Endothelial cell of umbilical vein (primary cell): ENCODE measurements around the gene ZNG1F. TPM values are rescaled to one million over a fixed set of nuclear protein-coding genes. Genes with fewer than 3 reads are reported as not detected.
"Not testable (repeated sequence)": the region's sequence is repeated elsewhere in the genome, so short reads cannot be mapped to it uniquely, and the experiment has no call there.

Experiments used
- BruUV-seq: library from RNA; stranded (reverse); fragments of 400-500 nt; replicated peaks from 2 replicates; lab custom pipeline; 2021; lab: Mats Ljungman, UMichigan
- CTCF ChIA-PET: fragments of 300-600, 350-600 bp; sonication (Branson Sonifier 250); formaldehyde crosslinking; loops from one replicate; lab custom pipeline; 2021; ENCODE audit warnings: antibody characterized with exemption, inconsistent platforms; lab: Charles Lee
- POLR2A ChIA-PET: fragments of 300-600, 350-600 bp; sonication (Branson Sonifier 250); formaldehyde crosslinking; loops from one replicate; lab custom pipeline; 2021; ENCODE audit warnings: antibody characterized with exemption, inconsistent platforms; lab: Charles Lee
- DNase-seq: peaks from one replicate; pipeline ENCODE4 v3.0.0-alpha.2; 2011; ENCODE audit warnings: low read depth, low spot score
- FAIRE-seq: peaks from 2 replicates; lab custom pipeline; 2011; peaks lifted over from hg19 to GRCh38; lab: Jason Lieb, UNC
- H2AFZ ChIP-seq: 2 replicates; pipeline ENCODE4 v1.6.0; 2012; ENCODE audit warnings: low read depth, low read length, control low read depth, inconsistent platforms
- H3K27ac ChIP-seq: 2 replicates; pipeline ENCODE4 v1.5.1; 2011; ENCODE audit warnings: low read depth, mild to moderate bottlenecking, control low read depth, low read length, moderate library complexity; ENCODE audit not compliant: insufficient read depth
- H3K27me3 ChIP-seq, 2 experiments: 2 replicates each; pipeline versions ENCODE4 v1.6.0 to v1.6.1; 2011; ENCODE audit warnings: low read length in 2 of 2, mixed read lengths in 1 of 2; ENCODE audit not compliant: control insufficient read depth in 2 of 2, insufficient read depth in 2 of 2
- H3K36me3 ChIP-seq, 2 experiments: 2 replicates in 1 of 2; 3 replicates in 1 of 2; pipeline ENCODE4 v1.5.1; 2011; ENCODE audit warnings: low read length in 2 of 2, mild to moderate bottlenecking in 1 of 2, moderate library complexity in 1 of 2; ENCODE audit not compliant: control insufficient read depth in 2 of 2, insufficient read depth in 2 of 2; ENCODE audit errors: extremely low read depth in 1 of 2
- H3K4me1 ChIP-seq: 3 replicates; pipeline ENCODE4 v1.5.1; 2011; ENCODE audit warnings: mild to moderate bottlenecking, low read length; ENCODE audit not compliant: control insufficient read depth, insufficient read depth; ENCODE audit errors: extremely low read depth
- H3K4me2 ChIP-seq: 2 replicates; pipeline ENCODE4 v1.6.1; 2011; ENCODE audit warnings: low read length, control low read depth, mixed read lengths; ENCODE audit not compliant: insufficient read depth
- H3K4me3 ChIP-seq, 3 experiments: fragments of 200-600 bp in 1 of 3; sonication (generic), shearing (Covaris generic) in 1 of 3; replicated peaks in 1 of 3; 2 replicates each; pipeline ENCODE4 v1.5.1; 2011 to 2016; ENCODE audit warnings: control low read depth in 3 of 3, low read length in 3 of 3, mild to moderate bottlenecking in 2 of 3, inconsistent platforms in 1 of 3, low read depth in 1 of 3, moderate library complexity in 1 of 3; ENCODE audit not compliant: insufficient read depth in 1 of 3
- H3K79me2 ChIP-seq: 2 replicates; pipeline ENCODE4 v1.6.0; 2012; ENCODE audit warnings: low read length, inconsistent platforms; ENCODE audit not compliant: control insufficient read depth, insufficient read depth
- H3K9ac ChIP-seq: replicated peaks from 2 replicates; pipeline ENCODE3; 2011; ENCODE audit warnings: low read length, control low read depth; ENCODE audit not compliant: insufficient read depth; ENCODE audit errors: extremely low read depth
- H3K9me1 ChIP-seq: replicated peaks from 3 replicates; pipeline ENCODE4 v1.6.0; 2011; ENCODE audit warnings: mild to moderate bottlenecking, low read length; ENCODE audit not compliant: control insufficient read depth, insufficient read depth; ENCODE audit errors: extremely low read depth
- H3K9me3 ChIP-seq: replicated peaks from 2 replicates; pipeline ENCODE4 v1.5.1; 2012; ENCODE audit warnings: low read length, inconsistent platforms; ENCODE audit not compliant: control insufficient read depth, insufficient read depth
- H4K20me1 ChIP-seq: replicated peaks from 2 replicates; pipeline ENCODE3; 2011; ENCODE audit warnings: mild to moderate bottlenecking, low read length; ENCODE audit not compliant: control insufficient read depth, insufficient read depth; ENCODE audit errors: extremely low read depth
- dilution Hi-C: fragments of 300-500 bp; cut with MboI; formaldehyde crosslinking; loops from one replicate; pipeline ENCODE4 v1.15.0; 2019; ENCODE audit warnings: low sequenced_read_pairs; ENCODE audit not compliant: extremely low pct_ligation_motif_present
- intact Hi-C: fragments of 100-400 bp; cut with micrococcal nuclease; formaldehyde crosslinking; loops from one replicate; pipeline ENCODE4 v1.10.0; 2022
- polyA plus RNA-seq, 4 experiments: library from polyadenylated mRNA; depleted of rRNA in 3 of 4; stranded (reverse) in 3 of 4; unstranded in 1 of 4; fragments of >200 nt; gene quantifications; 2 replicates each; pipeline versions ENCODE4 v1.2.1 to v1.2.3, GENCODE V29; 2011 to 2012; ENCODE audit warnings: missing spikeins in 1 of 4
- total RNA-seq: library from RNA; stranded (reverse); gene quantifications from 2 replicates; pipeline ENCODE4 v1.2.3, GENCODE V29; 2021

Gene ZNG1F
- total and polyA plus RNA-seq, 2 donors (not counting 3 experiments of a cell fraction or from before 2014, with no cell fraction given) = 7.3 to 20.4 TPM

DNA sequence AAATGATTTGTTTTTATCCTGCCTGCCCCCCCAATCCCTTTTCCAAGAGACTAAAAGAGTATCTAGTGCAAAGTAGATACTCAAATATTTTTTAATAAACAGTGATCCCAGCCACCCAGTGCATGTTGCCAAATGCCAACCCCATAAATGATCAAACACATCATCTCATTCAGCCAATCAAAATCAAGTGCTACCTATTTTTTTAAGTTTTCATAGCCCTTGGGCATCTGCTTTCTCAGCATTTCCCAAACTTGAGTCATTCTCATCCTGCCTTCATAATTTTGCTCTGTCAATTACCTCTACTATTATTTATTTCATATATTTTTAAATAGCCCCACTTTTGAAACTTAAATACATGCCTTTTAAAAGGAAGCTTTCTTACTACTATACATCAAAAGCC is 98.2 kb downstream of the ZNG1F start:
- H3K79me2 ChIP-seq, H3K4me1 ChIP-seq, H3K9me3 ChIP-seq, BruUV-seq, H3K4me2 ChIP-seq, H3K9me1 ChIP-seq, H3K27ac ChIP-seq, H3K36me3 ChIP-seq, CTCF ChIA-PET, DNase-seq, H2AFZ ChIP-seq, H3K27me3 ChIP-seq, H3K4me3 ChIP-seq, FAIRE-seq, H3K9ac ChIP-seq, dilution Hi-C loops, POLR2A ChIA-PET, H4K20me1 ChIP-seq, intact Hi-C loops: not testable (repeated sequence)

DNA sequence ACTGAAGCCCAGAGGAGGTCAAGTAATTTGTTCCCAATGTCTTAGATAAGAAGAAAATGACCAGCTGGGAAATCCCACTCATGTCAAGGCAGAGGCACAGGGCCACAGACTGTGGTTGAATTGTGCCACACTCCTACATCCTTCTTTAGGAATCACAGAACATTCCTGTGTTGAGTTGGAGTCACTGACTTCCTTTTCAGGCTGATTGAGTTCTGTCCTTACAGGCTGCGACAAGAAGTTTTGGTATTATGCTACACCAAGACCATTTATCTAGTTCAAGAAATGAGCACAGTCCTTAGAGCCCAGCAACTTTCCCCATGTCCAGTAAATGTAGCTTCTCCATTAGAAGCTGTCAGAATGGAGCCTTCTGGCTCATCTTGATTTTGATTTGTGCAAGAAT is 98.7 kb downstream of the ZNG1F start:
- POLR2A ChIA-PET, intact Hi-C loops, CTCF ChIA-PET, H3K4me1 ChIP-seq, H3K36me3 ChIP-seq, DNase-seq, H3K9me3 ChIP-seq, H4K20me1 ChIP-seq, FAIRE-seq, H3K9me1 ChIP-seq, H3K27ac ChIP-seq, H3K27me3 ChIP-seq, dilution Hi-C loops, H3K9ac ChIP-seq, H2AFZ ChIP-seq, H3K4me2 ChIP-seq, BruUV-seq, H3K79me2 ChIP-seq, H3K4me3 ChIP-seq: not testable (repeated sequence)
